Activated T-cell treated with anti-CD3 and anti-CD28 coated beads, Interleukin-2, amount 50 U/mL, for 24 hours (primary cell): Measurements from ENCODE around the gene ORM2.

Experiments used
- DNase-seq: peaks from one replicate; pipeline ENCODE4 v3.0.0-alpha.2; 2020
- H3K27ac Mint-ChIP-seq: 2 replicates; pipeline ENCODE4 v1.8.0; 2020; ENCODE audit warnings: mild to moderate bottlenecking, mixed read lengths
- H3K27me3 Mint-ChIP-seq: 2 replicates; pipeline ENCODE4 v1.8.0; 2020; ENCODE audit warnings: mixed read lengths
- H3K36me3 Mint-ChIP-seq: 2 replicates; pipeline ENCODE4 v1.8.0; 2020; ENCODE audit warnings: low read depth, mixed read lengths
- H3K4me1 Mint-ChIP-seq: 2 replicates; pipeline ENCODE4 v1.8.0; 2020; ENCODE audit warnings: low read depth, mixed read lengths
- H3K4me3 Mint-ChIP-seq: 2 replicates; pipeline ENCODE4 v1.8.0; 2020; ENCODE audit warnings: mild to moderate bottlenecking, moderate library complexity, mixed read lengths
- H3K9me3 Mint-ChIP-seq: 2 replicates; pipeline ENCODE4 v1.8.0; 2020; ENCODE audit warnings: mixed read lengths

Gene ORM2

DNA sequence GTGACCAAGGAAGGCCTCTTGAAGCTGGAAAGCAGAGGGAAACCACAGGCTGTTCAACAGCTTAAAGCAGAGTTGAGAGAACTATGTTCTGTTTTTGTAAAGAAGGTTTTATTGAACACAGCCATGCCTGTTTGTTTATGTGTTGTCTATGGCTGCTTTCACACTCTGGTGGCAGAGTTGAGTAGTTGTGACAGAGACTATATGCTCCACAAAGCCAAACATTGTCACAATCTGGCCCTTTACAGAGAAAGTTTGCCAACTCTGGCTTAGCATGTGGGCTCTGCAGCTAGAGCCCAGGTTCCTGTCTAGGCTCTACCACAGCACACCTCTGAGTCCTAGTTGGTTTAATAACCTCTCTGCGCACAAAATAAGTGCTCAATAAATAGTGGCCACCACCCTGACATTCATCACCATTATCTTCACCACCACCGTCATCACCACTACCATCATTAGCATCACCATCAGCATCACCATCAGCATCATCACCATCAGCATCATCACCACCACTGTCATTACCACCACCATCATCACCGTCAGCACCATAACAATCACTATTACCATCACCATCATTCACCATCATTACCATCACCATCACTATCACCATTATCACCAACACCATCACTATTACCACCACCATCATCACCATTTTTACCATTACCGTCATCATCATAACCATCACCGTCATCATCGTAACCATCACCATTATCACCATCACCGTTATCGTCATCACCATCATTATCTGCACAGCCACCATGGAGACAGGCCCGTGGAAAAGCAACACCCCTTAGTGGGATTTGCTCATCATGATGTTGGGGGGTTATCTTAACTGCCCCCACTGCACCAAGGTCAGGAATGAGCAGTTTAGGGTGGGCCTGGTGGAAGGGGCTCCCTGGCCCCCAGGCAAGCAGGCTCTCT, 39.8 kb downstream of the ORM2 start:
- Mint-ChIP-seq H3K36me3 (peaks cover 93% of the 10 kb centered on the region), H3K27me3 (no peaks in the 10 kb centered on the region), H3K27ac (peak overlapping the region; percentile 72), H3K4me3 (no peak overlapping the region), H3K4me1 (peaks cover 91% of the 10 kb centered on the region), H3K9me3 (no peaks in the 10 kb centered on the region)
- DNase-seq, result no peak

DNA sequence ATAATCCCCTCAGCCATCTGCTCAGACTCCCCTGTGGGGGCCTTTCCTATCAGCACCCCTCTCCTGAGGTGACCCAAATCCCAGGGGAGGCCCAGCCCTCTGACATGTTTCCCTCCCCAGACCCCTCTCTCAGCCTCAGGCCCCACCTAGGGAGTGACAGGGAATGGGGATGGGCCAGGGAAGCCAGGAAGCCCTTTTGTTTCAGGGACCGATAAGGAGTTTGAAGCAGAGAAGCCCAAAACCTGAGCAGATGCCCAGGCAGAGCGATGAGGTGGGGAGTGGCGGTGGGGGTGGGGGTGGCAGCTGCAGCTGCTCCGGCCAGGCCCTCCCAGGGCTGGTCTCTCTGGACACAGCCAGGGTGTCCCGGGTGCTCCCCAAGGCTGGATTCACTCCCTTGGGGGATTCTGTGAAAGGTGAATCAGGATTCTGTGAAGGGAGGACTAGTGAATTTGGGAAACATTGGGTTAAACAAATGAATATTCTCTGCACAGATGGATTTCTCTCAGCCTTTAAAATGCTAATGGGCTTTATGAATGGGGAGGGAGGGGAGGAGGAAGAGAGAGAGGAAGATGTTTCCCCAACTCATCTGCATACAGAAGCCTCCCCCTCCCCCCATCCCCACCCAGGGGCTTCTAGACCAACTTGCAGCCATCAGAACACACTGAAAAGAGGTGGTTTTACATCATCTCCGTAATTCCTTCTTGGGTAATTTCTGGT, 40.7 kb downstream of the ORM2 start:
- Mint-ChIP-seq H3K4me1 (peaks cover 92% of the 10 kb centered on the region), H3K27ac (peak overlapping the region; percentile 97), H3K36me3 (peaks cover 94% of the 10 kb centered on the region), H3K27me3 (no peaks in the 10 kb centered on the region), H3K4me3 (no peak overlapping the region), H3K9me3 (no peaks in the 10 kb centered on the region)
- no peak for DNase-seq

DNA sequence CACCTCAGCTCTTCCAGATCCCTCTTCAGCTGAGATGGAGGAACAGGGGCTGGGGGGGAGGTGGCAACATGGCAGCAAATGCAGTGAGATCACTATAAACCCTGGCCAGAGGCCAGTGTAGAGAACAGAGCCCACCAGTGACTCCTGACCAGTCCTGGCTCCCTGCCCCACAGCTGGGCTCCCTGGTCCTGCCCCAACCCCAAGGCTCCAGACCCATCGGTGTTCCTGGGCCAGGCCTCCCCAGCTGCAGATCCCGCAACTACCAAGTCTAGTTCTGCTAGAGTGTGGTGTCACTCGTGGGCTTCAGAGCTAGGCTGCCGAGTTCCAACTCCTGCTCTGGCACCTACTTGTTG, 41.3 kb downstream of the ORM2 start:
- H3K9me3 Mint-ChIP-seq, result no peaks in the 10 kb centered on the region
- H3K27me3 Mint-ChIP-seq, result no peaks in the 10 kb centered on the region
- peaks cover 93% of the 10 kb centered on the region for H3K36me3 Mint-ChIP-seq
- peaks cover 92% of the 10 kb centered on the region for H3K4me1 Mint-ChIP-seq
- no peak overlapping the region for H3K4me3 Mint-ChIP-seq
- H3K27ac Mint-ChIP-seq, result peak overlapping the region; percentile 97
- no peak for DNase-seq

DNA sequence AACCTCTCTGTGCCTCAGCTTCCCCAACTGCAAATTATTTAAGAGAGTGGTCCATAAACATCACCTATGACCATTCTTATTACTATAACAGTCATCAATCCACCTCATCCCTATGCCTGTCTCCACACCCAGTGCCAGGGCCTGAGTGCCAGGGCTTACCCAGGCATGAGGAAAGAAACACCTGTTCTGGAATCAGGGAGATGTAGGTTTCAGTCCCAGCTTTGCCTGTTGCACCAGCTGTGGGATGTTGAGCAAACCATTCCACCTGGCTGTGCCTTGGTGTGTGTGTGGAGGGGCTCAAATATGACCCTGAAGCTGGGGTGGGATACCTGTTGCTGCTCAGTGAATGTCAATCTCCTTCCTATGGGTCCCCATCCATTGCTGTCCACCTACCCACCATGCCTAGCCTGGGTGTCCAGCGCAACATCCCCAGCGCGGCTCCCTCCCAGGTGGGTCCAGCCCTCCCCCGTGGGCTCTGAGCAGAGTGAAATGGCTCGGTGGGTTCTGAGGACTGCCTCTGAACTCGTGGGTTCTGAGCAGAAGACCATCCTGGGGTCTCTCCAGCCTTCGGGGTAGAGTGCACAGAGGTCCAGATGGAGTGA, 41.8 kb downstream of the ORM2 start:
- Mint-ChIP-seq H3K4me3 (peak overlapping the region; percentile 70), H3K27ac (peak overlapping the region; percentile 97), H3K4me1 (peaks cover 89% of the 10 kb centered on the region), H3K36me3 (peaks cover 91% of the 10 kb centered on the region), H3K27me3 (no peaks in the 10 kb centered on the region), H3K9me3 (no peaks in the 10 kb centered on the region)
- DNase-seq, result no peak

DNA sequence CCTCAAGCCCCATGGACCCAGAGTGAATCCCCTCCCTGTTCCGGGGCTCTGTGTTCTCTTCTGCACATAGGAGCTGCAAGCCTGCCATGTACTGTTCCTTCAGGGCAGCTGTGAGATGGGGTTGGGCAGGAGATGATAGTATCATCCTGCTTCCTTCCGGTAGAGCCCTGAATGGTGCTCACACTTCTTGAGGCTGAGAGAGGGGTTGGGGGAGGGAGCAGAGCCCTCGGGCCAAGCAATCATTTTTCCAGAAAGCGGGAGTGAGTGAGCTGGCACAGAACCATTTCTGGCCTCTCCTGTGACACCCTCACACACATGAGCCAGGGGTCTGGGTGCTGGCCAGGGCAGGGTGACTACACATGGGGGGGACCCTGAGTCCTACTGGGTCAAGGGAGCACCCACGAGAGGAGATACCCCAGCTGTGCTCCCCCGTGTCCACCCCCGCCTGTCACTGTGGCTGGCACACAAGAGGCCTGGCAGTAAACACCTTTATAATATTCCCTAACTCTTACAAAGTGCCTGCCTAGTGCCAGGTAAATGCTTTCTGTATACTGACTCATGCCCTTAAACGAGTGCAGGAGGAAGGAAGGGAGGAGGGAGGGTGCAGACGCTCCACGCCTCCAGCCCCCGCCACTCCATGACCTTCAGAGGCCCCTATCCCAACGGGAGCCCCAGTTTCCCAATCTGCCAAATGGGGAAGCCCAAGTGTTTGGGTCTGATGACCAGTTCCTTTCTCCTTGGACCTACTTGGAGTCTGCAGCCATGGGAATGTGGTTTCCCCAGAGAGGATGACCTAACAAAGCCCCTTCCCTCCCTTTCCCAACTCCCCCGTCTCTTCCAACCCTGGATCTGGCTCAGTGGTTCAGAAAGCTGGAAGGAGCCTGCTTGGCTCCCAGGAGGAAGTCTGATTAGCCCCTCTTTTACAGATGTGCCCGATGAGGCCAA, 42.6 kb downstream of the ORM2 start:
- H3K4me3 Mint-ChIP-seq, result peak overlapping the region; percentile 70
- peak overlapping the region; percentile 97 for H3K27ac Mint-ChIP-seq
- DNase-seq, result peak; percentile 66
- peaks cover 89% of the 10 kb centered on the region for H3K4me1 Mint-ChIP-seq
- H3K36me3 Mint-ChIP-seq, result peaks cover 93% of the 10 kb centered on the region
- no peaks in the 10 kb centered on the region for H3K9me3 Mint-ChIP-seq
- H3K27me3 Mint-ChIP-seq, result no peaks in the 10 kb centered on the region

DNA sequence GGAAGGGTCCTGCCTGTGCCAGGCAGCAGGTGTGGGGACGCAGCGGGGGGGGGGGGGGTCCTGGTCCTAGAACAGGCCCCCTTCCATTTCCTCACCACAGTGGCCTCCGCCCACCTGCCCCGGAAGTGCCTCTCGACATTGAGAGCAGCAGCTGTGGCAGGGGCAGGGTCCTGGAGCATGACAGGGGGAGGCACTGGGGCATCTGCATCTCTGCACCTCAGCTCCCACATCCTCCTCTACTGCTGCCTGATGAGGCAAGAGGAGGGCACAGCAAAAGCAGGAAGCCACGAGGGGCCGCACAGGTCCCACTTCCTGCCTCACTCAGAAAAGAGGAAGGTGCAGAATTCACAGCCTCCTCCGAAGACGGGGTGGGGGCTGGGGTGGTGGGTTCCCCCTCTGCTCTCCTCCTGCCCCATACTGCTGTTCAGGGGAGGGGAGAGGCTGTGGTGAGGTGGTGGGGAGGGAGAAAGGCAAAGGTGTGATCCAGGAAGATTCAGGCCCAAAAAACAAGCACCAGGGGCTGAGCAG, 43.3 kb downstream of the ORM2 start:
- Mint-ChIP-seq H3K4me3 (peak overlapping the region; percentile 70), H3K9me3 (no peaks in the 10 kb centered on the region), H3K27ac (peak overlapping the region; percentile 97), H3K27me3 (no peaks in the 10 kb centered on the region), H3K4me1 (peaks cover 89% of the 10 kb centered on the region), H3K36me3 (peaks cover 93% of the 10 kb centered on the region)
- peak; percentile 83 for DNase-seq

DNA sequence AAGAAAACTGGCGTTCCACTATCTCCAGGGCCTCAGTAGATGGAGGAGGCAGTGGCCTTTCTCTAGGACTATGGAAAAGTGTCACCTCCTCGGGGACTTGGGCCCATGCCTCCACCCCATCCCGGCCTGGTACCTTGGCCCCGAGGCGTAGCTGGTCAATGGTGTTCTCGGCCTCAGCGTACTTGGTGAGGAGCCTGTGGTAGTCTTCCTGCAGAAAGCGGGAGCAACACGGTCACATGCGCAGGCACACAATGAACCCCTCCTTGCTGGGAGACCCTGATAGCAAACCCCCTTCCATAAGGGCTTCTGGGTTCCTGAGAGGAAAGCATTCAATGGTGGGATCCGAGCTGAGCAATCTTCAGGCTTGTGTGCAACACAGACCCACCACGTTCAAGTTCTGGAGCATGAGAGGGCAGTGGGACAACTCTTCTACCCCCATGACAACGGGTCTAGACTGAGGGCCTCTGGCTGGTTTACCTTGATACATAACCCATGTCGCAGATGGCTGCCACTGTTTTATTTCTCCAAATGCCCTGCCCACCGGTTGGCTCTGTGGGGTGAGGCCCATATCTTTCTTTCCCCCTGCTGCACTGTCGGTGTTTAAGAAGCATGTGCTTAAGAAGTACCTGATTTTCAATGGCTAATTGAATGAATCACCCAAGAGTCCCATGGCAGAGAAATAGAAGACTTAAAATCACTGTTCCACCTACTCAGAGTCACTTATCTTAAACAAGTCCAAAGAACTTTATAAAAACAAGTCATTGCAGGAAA, 44.5 kb downstream of the ORM2 start:
- Mint-ChIP-seq H3K9me3 (no peaks in the 10 kb centered on the region), H3K27ac (peak overlapping the region; percentile 97), H3K4me1 (peaks cover 92% of the 10 kb centered on the region), H3K27me3 (no peaks in the 10 kb centered on the region), H3K4me3 (peak overlapping the region; percentile 35), H3K36me3 (peaks cover 94% of the 10 kb centered on the region)
- no peak for DNase-seq

DNA sequence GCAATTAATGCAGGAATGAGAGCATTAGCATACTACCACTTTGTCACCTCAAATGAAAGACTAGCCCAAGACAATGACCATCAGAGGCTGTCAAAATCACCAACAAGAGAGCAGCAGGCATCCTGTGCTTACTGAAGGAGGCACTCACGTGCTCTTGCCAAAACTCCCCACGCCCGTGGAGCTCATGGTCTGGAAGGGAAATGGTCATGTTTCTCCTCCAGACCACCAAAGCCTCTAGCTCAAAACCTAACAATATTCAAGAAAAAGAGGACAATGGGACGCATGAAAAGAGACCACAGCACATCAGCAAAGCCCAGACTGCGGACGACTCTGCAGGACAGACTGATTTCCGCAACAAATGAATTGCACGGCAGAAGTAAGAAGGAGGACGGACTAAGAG, 45.3 kb downstream of the ORM2 start:
- Mint-ChIP-seq H3K27ac (peak overlapping the region; percentile 97), H3K9me3 (no peaks in the 10 kb centered on the region), H3K4me1 (peaks cover 92% of the 10 kb centered on the region), H3K4me3 (no peak overlapping the region), H3K27me3 (no peaks in the 10 kb centered on the region), H3K36me3 (peaks cover 94% of the 10 kb centered on the region)
- no peak for DNase-seq

DNA sequence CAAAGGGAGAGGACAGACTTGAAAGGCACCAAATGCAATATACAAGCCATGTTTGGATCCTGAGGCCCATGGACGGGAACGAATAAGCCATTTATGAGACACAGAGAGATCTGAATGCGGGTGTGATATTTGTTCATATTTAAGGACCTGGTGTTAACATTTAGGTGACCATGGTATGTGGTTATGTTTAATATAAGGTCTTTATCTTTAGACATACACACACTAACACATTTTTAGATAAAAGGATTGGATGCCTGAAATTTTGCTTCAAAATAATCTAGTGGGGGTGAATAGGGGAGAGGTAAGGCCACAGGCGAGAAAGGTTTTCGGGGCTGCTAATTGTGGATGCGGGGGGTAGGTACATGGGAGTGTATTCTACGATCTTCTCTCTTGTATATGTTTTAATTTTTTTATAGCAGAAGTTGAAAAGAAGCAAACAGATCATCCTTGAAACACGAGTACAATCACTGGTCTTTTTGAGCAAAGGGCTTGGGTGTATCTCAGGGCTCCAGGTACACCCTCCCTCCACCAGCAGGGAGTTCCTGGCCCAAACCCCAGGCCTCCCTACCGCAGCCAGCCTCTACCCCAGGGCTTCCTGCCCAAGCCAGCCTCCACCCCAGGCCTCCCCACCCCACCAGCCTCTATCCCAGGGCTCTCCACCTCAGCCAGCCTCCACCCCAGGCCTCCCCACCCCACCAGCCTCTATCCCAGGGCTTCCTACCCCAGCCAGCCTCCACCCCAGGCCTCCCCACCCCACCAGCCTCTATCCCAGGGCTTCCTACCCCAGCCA, 45.9 kb downstream of the ORM2 start:
- Mint-ChIP-seq H3K4me1 (peaks cover 91% of the 10 kb centered on the region), H3K27me3 (no peaks in the 10 kb centered on the region), H3K36me3 (peaks cover 96% of the 10 kb centered on the region), H3K9me3 (no peaks in the 10 kb centered on the region), H3K27ac (peak overlapping the region; percentile 97), H3K4me3 (no peak overlapping the region)
- no peak for DNase-seq

DNA sequence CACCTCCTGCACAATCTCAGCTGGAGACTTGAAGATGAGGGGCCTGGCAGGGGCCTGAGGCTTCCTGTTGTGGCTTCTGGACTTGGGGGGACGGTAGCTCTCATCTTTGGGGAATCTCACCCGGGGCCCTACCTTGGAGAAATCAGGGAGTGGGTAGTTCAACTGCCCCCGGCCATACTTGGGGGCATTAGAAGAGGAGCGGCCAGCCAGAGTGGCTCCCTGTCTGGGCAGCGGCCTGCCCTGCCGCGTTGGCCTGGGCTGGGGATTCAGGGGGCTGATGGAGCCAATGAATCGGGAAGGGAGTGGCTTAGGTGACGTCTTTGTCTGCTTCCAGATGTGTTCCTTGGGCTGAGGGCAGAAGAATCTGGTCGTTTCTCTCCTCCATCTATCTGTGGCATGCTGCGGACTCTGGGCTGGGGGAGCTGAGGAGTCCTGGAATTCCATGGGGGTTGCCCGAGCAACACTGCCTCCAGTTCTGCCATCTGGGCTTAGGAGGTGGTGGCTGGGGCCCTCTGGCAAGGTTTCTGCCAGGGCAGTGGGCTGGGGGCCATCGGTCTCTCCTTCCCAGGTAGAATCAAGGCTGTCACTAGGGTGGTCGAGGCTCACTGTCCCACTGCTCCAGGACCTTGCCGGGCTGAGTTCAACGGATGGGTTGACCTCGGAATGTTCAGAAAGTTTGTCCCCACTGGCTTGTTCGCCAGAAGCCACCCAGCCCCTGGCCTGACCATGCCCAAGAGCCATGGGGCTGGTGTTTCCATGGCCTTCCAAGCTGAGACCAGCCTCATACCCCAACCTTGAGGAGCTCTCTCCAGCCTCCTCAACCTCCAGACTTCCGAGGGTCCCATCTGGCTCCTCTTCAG, 47.1 kb downstream of the ORM2 start:
- no peak for DNase-seq
- no peaks in the 10 kb centered on the region for H3K27me3 Mint-ChIP-seq
- H3K4me3 Mint-ChIP-seq, result no peak overlapping the region
- H3K27ac Mint-ChIP-seq, result peak overlapping the region; percentile 89
- peaks cover 89% of the 10 kb centered on the region for H3K4me1 Mint-ChIP-seq
- H3K9me3 Mint-ChIP-seq, result no peaks in the 10 kb centered on the region
- H3K36me3 Mint-ChIP-seq, result peaks cover 95% of the 10 kb centered on the region

DNA sequence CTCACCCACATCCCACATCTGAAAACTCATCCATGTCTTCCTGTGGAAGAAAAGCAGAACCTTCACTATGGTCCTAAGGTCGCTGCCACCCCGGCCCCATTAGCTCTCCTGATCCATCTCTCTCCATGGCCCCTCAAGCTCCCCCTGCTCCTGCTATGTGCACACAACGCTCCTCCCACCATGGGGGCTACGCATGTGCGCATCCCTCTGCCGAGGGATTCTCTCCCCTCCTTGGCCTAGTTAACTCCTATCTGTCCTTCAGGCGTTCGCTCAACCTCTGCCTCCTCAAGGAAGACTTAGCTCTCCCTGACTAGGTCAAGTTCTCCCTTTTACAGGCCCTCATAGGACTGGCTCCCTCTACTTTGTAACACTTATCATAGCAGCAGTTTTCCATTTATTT, 48.3 kb downstream of the ORM2 start:
- Mint-ChIP-seq H3K36me3 (peaks cover 95% of the 10 kb centered on the region), H3K27me3 (no peaks in the 10 kb centered on the region), H3K4me3 (no peak overlapping the region), H3K27ac (peak overlapping the region; percentile 89), H3K9me3 (no peaks in the 10 kb centered on the region), H3K4me1 (peaks cover 90% of the 10 kb centered on the region)
- DNase-seq, result no peak

DNA sequence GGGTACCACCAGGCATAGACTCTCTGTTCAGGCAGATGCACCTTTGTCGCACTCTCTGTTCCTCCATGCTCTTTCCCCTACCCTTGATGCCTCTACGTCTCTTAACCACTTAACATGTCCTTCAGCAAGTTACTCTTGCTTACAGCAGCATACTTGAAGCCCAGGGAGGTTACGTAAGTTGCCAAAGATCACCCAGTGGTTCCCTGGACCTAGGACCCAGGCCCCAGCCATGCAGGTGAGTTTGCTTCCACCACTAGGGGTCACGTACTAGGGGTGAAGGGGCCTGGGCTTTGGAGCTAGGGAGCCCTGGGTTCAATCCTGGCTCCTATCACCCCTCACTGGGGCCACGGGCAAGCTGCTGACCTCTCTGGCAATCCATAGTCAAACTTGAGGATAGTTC, 49.2 kb downstream of the ORM2 start:
- Mint-ChIP-seq H3K4me3 (no peak overlapping the region), H3K27ac (peak overlapping the region; percentile 89), H3K4me1 (peaks cover 91% of the 10 kb centered on the region), H3K27me3 (no peaks in the 10 kb centered on the region), H3K9me3 (no peaks in the 10 kb centered on the region), H3K36me3 (peaks cover 95% of the 10 kb centered on the region)
- no peak for DNase-seq
